Skin of body (tissue), 2 donors: ENCODE data around the gene ADGRG1. TPM values are rescaled to one million over a fixed set of nuclear protein-coding genes. Genes with fewer than 3 reads are reported as not detected.

ENCODE experiments used
- DNase-seq: peaks from one replicate; lab custom pipeline; 2025; lab: John Stamatoyannopoulos, UW
- total RNA-seq: library from RNA; depleted of rRNA; stranded (reverse); fragments of >200 nt; gene quantifications from one replicate; pipeline ENCODE4 v1.2.3, GENCODE V29; 2014

The ADGRG1 gene
- total RNA-seq, 1 donor from 2014 or later, result 32.0 TPM

- no peak for DNase-seq
These were observed 7.1 kb downstream of the ADGRG1 start for GRCh38 chr16:57635266-57636097.

- DNase-seq, result no peak
These were observed 7.8 kb downstream of the ADGRG1 start for GRCh38 chr16:57636184-57636583.

- no peak for DNase-seq
These were observed 8.6 kb downstream of the ADGRG1 start for GRCh38 chr16:57637020-57637419.

GRCh38 chr16:57637424-57637823 lies 9.0 kb downstream of the ADGRG1 start:
- no peak for DNase-seq

- DNase-seq, result no peak
These were observed 9.5 kb downstream of the ADGRG1 start for GRCh38 chr16:57637965-57638364.

- no peak for DNase-seq
These were observed 10.0 kb downstream of the ADGRG1 start for GRCh38 chr16:57638381-57638780.

- DNase-seq, result peak; percentile 18
These were observed 10.9 kb downstream of the ADGRG1 start for GRCh38 chr16:57639172-57639887.

- no peak for DNase-seq
These were observed 11.8 kb downstream of the ADGRG1 start for GRCh38 chr16:57640185-57640584.

GRCh38 chr16:57640612-57641011 lies 12.2 kb downstream of the ADGRG1 start:
- no peak for DNase-seq

GRCh38 chr16:57642160-57643135 lies 14.0 kb downstream of the ADGRG1 start:
- no peak for DNase-seq

GRCh38 chr16:57643147-57643874 lies 14.9 kb downstream of the ADGRG1 start:
- DNase-seq, result no peak

GRCh38 chr16:57643910-57644309 lies 15.5 kb downstream of the ADGRG1 start:
- no peak for DNase-seq

- no peak for DNase-seq
These were observed 16.1 kb downstream of the ADGRG1 start for GRCh38 chr16:57644383-57645014.

GRCh38 chr16:57645169-57645568 lies 16.7 kb downstream of the ADGRG1 start:
- no peak for DNase-seq

GRCh38 chr16:57645691-57646387 lies 17.4 kb downstream of the ADGRG1 start:
- no peak for DNase-seq

- DNase-seq, result peak; percentile 17
These were observed 18.1 kb downstream of the ADGRG1 start for GRCh38 chr16:57646388-57647039.

GRCh38 chr16:57647136-57647875 lies 18.9 kb downstream of the ADGRG1 start:
- DNase-seq, result no peak

GRCh38 chr16:57648125-57648524 lies 19.7 kb downstream of the ADGRG1 start:
- DNase-seq, result no peak
